K562 (cell line): Measurements from ENCODE around the gene CREM. TPM values are rescaled to one million over a fixed set of nuclear protein-coding genes. Genes with fewer than 3 reads are reported as not detected.
A peak's percentile ranks its signal among the peaks of the same experiment; 100 is the strongest.

ENCODE experiments used
- ATAC-seq: fragments of 200-7000 bp; cut with Tn5 transposase; 3 replicates; pipeline ENCODE4 v1.9.1; 2020; ENCODE audit warnings: moderate library complexity
- BruUV-seq: library from RNA; stranded (reverse); fragments of 400-500 nt; replicated peaks from 2 replicates; lab custom pipeline; 2021; lab: Mats Ljungman, UMichigan
- CTCF ChIA-PET: fragments of 300-600 bp; formaldehyde crosslinking; extraction: SDS; loops from one replicate; lab custom pipeline; 2021; ENCODE audit warnings: low intra/inter-chr PET ratio; lab: Yijun Ruan, JAX
- POLR2A ChIA-PET: fragments of 300-600, 350-650 bp; sonication (Branson Sonifier 250); formaldehyde crosslinking; extraction: SDS; loops from one replicate; lab custom pipeline; 2021; ENCODE audit warnings: antibody characterized with exemption, inconsistent platforms; lab: Yijun Ruan, JAX
- DNase-seq, 4 experiments: peaks; one replicate each; pipeline versions ENCODE4 v3.0.0 to v3.0.0-alpha.2; 2011 to 2018; ENCODE audit warnings: low spot score in 3 of 4, mixed read lengths in 3 of 4; ENCODE audit errors: extremely low read depth in 1 of 4
- FAIRE-seq: peaks from 2 replicates; lab custom pipeline; 2011; peaks lifted over from hg19 to GRCh38; lab: Jason Lieb, UNC
- H2AFZ ChIP-seq: 2 replicates; pipeline ENCODE4 v1.6.0; 2011; ENCODE audit warnings: low read depth, low read length, control low read depth, inconsistent platforms
- H3K27ac ChIP-seq: fragments of 200-600 bp; 3 replicates; pipeline ENCODE4 v1.8.0; 2011; ENCODE audit warnings: low read depth, mild to moderate bottlenecking, control low read depth, inconsistent platforms, low read length, moderate library complexity, mixed read lengths; ENCODE audit errors: extremely low read depth
- H3K27me3 ChIP-seq, 2 experiments: fragments of 300-600 bp in 1 of 2; 2 replicates in 1 of 2; 3 replicates in 1 of 2; pipeline versions ENCODE4 v1.6.0 to v1.8.0; 2011; ENCODE audit warnings: inconsistent platforms in 2 of 2, low read length in 2 of 2, mild to moderate bottlenecking in 1 of 2, mixed read lengths in 1 of 2, moderate library complexity in 1 of 2; ENCODE audit not compliant: control insufficient read depth in 2 of 2, insufficient read depth in 2 of 2
- H3K36me3 ChIP-seq: fragments of 300-600 bp; 3 replicates; pipeline ENCODE4 v1.8.0; 2011; ENCODE audit warnings: mild to moderate bottlenecking, low read length, inconsistent platforms; ENCODE audit not compliant: control insufficient read depth, insufficient read depth
- H3K4me1 ChIP-seq, 2 experiments: fragments of 200-600 bp in 1 of 2; replicated peaks in 1 of 2; 2 replicates in 1 of 2; 3 replicates in 1 of 2; pipeline versions ENCODE4 v1.5.1 to v1.8.0; 2011; ENCODE audit warnings: inconsistent platforms in 2 of 2, low read length in 2 of 2, mild to moderate bottlenecking in 1 of 2, mixed read lengths in 1 of 2, moderate library complexity in 1 of 2; ENCODE audit not compliant: control insufficient read depth in 2 of 2, insufficient read depth in 2 of 2
- H3K4me2 ChIP-seq: 2 replicates; pipeline ENCODE4 v1.6.1; 2011; ENCODE audit warnings: low read length, control low read depth, inconsistent platforms, mixed read lengths; ENCODE audit not compliant: insufficient read depth
- H3K4me3 ChIP-seq: fragments of 200-600 bp; sonication (generic), shearing (Covaris generic); 2 replicates; pipeline ENCODE4 v1.5.1; 2016; ENCODE audit warnings: control low read depth, inconsistent platforms
- H3K79me2 ChIP-seq: fragments of 200-600 bp; 3 replicates; pipeline ENCODE4 v1.8.0; 2011; ENCODE audit warnings: low read length, inconsistent platforms; ENCODE audit not compliant: control insufficient read depth, insufficient read depth
- H3K9ac ChIP-seq, 2 experiments: 2 replicates each; pipeline versions ENCODE4 v1.6.0 to v1.6.1; 2011; ENCODE audit warnings: low read depth in 2 of 2, low read length in 2 of 2, control low read depth in 1 of 2, inconsistent platforms in 1 of 2, mild to moderate bottlenecking in 1 of 2, mixed read lengths in 1 of 2; ENCODE audit not compliant: insufficient read depth in 1 of 2
- H3K9me1 ChIP-seq: one replicate; pipeline ENCODE4 v1.6.0; 2011; ENCODE audit warnings: inconsistent platforms, mild to moderate bottlenecking, low read length, moderate library complexity; ENCODE audit not compliant: control insufficient read depth, insufficient read depth
- H3K9me3 ChIP-seq: replicated peaks from 2 replicates; pipeline ENCODE4 v1.5.1; 2011; ENCODE audit warnings: low read depth, low read length, inconsistent platforms; ENCODE audit not compliant: control insufficient read depth, insufficient read depth
- H4K20me1 ChIP-seq: replicated peaks from 2 replicates; pipeline ENCODE4 v1.6.1; 2011; ENCODE audit warnings: low read length, inconsistent platforms, mixed read lengths; ENCODE audit not compliant: control insufficient read depth, insufficient read depth
- CAMTA2 ChIP-seq: fragments of 250-450 bp; sonication (Bioruptor Pico); conservative IDR thresholded peaks from 2 replicates; pipeline ENCODE4 v1.5.1; 2022
- EP300 ChIP-seq: IDR thresholded peaks from 2 replicates; pipeline ENCODE4 v1.6.1; 2012; ENCODE audit warnings: low read length, improper control_type of control experiment
- HNRNPUL1 ChIP-seq: fragments of 200-400 bp; formaldehyde crosslinking; IDR thresholded peaks from 2 replicates; pipeline ENCODE4 v1.6.1; 2017; ENCODE audit warnings: low read length
- MTF1 ChIP-seq: fragments of 250-450 bp; sonication (Bioruptor Pico); IDR thresholded peaks from 2 replicates; pipeline ENCODE4 v1.9.0; 2021; ENCODE audit warnings: moderate library complexity, mild to moderate bottlenecking, inconsistent platforms, borderline replicate concordance
- THRAP3 ChIP-seq: fragments of 450-650 bp; IDR thresholded peaks from 2 replicates; pipeline ENCODE4 v1.6.1; 2016; ENCODE audit warnings: mild to moderate bottlenecking, inconsistent platforms, borderline replicate concordance
- TRIM28 ChIP-seq: fragments of 450-650 bp; IDR thresholded peaks from 2 replicates; pipeline ENCODE4 v1.6.1; 2017
- ZEB2 ChIP-seq: fragments of 450-650 bp; IDR thresholded peaks from 2 replicates; pipeline ENCODE4 v1.6.1; 2016
- ZNF707 ChIP-seq: fragments of 250-450 bp; sonication (Bioruptor Pico); conservative IDR thresholded peaks from 2 replicates; pipeline ENCODE4 v1.8.0; 2022; ENCODE audit warnings: inconsistent platforms, mild to moderate bottlenecking, moderate library complexity
- ZNF766 ChIP-seq: fragments of 200-800 bp; sonication (Bioruptor generic); conservative IDR thresholded peaks from 2 replicates; pipeline ENCODE4 v1.6.1; 2016; ENCODE audit warnings: missing genetic modification characterization, missing compliant biosample characterization
- WGBS: fragments of 100-300 bp; shearing (Covaris generic); methylation state at CpG from one replicate; pipeline ENCODE4 v1.1.6; 2016; ENCODE audit warnings: low coverage, mixed read lengths; ENCODE audit not compliant: insufficient coverage; ENCODE audit errors: missing lambda C conversion rate; 5-methylcytosine and 5-hydroxymethylcytosine counted together
- in situ Hi-C: fragments of 300-500 bp; cut with MboI; formaldehyde crosslinking; loops from 4 replicates; pipeline ENCODE4 v1.15.0; 2018; ENCODE audit warnings: inconsistent platforms, mixed read lengths
- intact Hi-C: fragments of 100-400 bp; cut with micrococcal nuclease; formaldehyde crosslinking; loops from 2 replicates; pipeline ENCODE4 v1.14.2; 2022
- polyA plus RNA-seq, 8 experiments: library from polyadenylated mRNA; depleted of rRNA in 4 of 8; stranded (reverse) in 5 of 8; unstranded in 3 of 8; fragments of >200 nt; fragmentation: Nextera tagmentation in 2 of 8; fragmentation: Illumina TruSeq in 1 of 8; extraction: Ambion mirVana in 2 of 8; extraction: Trizol in 1 of 8; gene quantifications; 2 replicates each; pipeline versions ENCODE4 v1.2.1 to v1.2.3, GENCODE V29; 2011 to 2014; ENCODE audit warnings: inconsistent platforms in 1 of 8, missing spikeins in 1 of 8
- total RNA-seq, 7 experiments: library from RNA; depleted of rRNA in 6 of 7; stranded (reverse); fragments of >200 nt in 6 of 7; fragmentation: Illumina TruSeq in 2 of 7; extraction: Trizol in 2 of 7; gene quantifications; 2 replicates each; pipeline versions ENCODE4 v1.2.1 to v1.2.3, GENCODE V29; 2011 to 2021; ENCODE audit warnings: low replicate concordance in 1 of 7
- TF ChIP-seq, protein P1 (sequence below): fragments of 450-650 bp; formaldehyde crosslinking; IDR thresholded peaks from 2 replicates; pipeline ENCODE4 v1.4.0; 2020; ENCODE audit warnings: mild to moderate bottlenecking
- TF ChIP-seq, protein P2 (sequence below): fragments of 450-650 bp; conservative IDR thresholded peaks from 2 replicates; pipeline ENCODE4 v1.6.1; 2016; ENCODE audit warnings: missing genetic modification characterization, low read depth, mild to moderate bottlenecking, control low read depth, missing compliant biosample characterization

The CREM gene
- total and polyA plus RNA-seq, 9 of the 15 experiments (the other 6 are each of a cell fraction or from before 2014, with no cell fraction given), result 39.1 to 70.2 (median 48.3) TPM

DNA sequence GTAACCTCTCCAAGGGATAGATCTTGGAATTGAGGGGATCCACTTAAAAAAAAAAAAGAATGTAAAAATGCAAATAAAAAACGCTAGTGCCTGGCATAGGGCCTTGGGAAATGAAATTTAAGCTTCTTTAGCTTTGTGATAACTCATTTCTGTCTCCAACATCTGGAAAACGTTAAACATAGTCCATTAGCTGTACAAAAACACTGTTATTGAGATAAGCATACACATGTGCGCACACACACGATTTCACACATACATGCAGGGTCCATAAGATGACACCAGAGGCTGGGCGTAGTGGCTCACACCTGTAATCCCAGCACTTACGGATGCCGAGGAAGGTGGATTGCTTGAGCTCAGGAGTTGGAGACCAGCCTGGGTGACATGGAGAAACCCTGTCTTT is 22.8 kb upstream of the CREM start:
- no peaks in the 10 kb centered on the region for H3K36me3 ChIP-seq
- H3K9ac ChIP-seq, result no peak overlapping the region
- H3K27ac ChIP-seq, result no peak overlapping the region
- ATAC-seq (no peak), DNase-seq (no peak), FAIRE-seq (no peak)
- in situ Hi-C loops (no loop called here), intact Hi-C loops (no loop called here)
- WGBS, result 40% methylated on average over 7 of the region's 7 CpGs
- H3K27me3 ChIP-seq, result no peaks in the 10 kb centered on the region
- CTCF ChIA-PET, result no interaction called here
- H3K79me2 ChIP-seq, result no peaks in the 10 kb centered on the region
- POLR2A ChIA-PET, result no interaction called here
- H2AFZ ChIP-seq, result peak overlapping the region; percentile 23; the same call in 1 of the 2 replicates
- BruUV-seq, result no TSS peak
- H3K4me2 ChIP-seq, result no peak overlapping the region
- TF ChIP-seq CAMTA2 (no peak), ZNF766 (no peak), TRIM28 (no peak), HNRNPUL1 (no peak), ZNF707 (CRISPR knock-in tag) (no peak), ZEB2 (no peak), MTF1 (CRISPR knock-in tag) (no peak), THRAP3 (no peak), EP300 (no peak)
- TF ChIP-seq, protein P1, sequence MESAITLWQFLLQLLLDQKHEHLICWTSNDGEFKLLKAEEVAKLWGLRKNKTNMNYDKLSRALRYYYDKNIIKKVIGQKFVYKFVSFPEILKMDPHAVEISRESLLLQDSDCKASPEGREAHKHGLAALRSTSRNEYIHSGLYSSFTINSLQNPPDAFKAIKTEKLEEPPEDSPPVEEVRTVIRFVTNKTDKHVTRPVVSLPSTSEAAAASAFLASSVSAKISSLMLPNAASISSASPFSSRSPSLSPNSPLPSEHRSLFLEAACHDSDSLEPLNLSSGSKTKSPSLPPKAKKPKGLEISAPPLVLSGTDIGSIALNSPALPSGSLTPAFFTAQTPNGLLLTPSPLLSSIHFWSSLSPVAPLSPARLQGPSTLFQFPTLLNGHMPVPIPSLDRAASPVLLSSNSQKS (CRISPR knock-in tag), result no peak
- TF ChIP-seq, protein P2, sequence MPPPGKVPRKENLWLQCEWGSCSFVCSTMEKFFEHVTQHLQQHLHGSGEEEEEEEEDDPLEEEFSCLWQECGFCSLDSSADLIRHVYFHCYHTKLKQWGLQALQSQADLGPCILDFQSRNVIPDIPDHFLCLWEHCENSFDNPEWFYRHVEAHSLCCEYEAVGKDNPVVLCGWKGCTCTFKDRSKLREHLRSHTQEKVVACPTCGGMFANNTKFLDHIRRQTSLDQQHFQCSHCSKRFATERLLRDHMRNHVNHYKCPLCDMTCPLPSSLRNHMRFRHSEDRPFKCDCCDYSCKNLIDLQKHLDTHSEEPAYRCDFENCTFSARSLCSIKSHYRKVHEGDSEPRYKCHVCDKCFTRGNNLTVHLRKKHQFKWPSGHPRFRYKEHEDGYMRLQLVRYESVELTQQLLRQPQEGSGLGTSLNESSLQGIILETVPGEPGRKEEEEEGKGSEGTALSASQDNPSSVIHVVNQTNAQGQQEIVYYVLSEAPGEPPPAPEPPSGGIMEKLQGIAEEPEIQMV (tag), result no peak
- no peaks in the 10 kb centered on the region for H4K20me1 ChIP-seq
- H3K4me3 ChIP-seq, result no peak overlapping the region
- no peaks in the 10 kb centered on the region for H3K9me3 ChIP-seq
- no peaks in the 10 kb centered on the region; a peak in 1 of 5 replicates for H3K4me1 ChIP-seq
- H3K9me1 ChIP-seq, result no peaks in the 10 kb centered on the region
